T-helper 1 cell (primary cell): ENCODE data around the gene FCGBP.
"Not testable (repeated sequence)": the region's sequence is repeated elsewhere in the genome, so short reads cannot be mapped to it uniquely, and the experiment has no call there.

ENCODE experiments used
- DNase-seq, 5 donors: peaks; one replicate each; pipeline ENCODE4 v3.0.0-alpha.2; 2012 to 2020

The FCGBP gene

DNA sequence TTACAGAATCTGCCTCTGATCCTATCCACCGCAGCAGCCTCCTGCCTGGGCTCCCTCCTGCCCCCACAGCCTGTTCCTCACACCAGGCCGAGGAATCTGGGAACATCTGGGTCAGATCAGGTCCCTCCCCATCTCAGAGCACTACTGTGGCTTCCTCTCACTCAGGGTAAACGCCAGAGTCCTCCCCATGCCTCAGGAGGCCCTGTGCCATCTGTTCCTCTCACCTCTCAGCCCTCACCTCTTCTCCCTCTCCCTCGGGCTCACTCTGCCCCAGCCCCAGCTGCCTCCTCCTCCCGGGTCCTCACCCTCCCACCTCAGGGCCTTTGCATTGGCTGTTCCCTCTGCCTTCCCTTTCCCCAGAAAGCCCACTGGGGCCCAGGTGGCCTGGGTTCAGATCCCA lies 18.2 kb downstream of the FCGBP start:
- no peak for DNase-seq

- DNase-seq, result no peak
Observed at GRCh38 chr19:39915848-39916215, 18.6 kb downstream of the FCGBP start.

DNA sequence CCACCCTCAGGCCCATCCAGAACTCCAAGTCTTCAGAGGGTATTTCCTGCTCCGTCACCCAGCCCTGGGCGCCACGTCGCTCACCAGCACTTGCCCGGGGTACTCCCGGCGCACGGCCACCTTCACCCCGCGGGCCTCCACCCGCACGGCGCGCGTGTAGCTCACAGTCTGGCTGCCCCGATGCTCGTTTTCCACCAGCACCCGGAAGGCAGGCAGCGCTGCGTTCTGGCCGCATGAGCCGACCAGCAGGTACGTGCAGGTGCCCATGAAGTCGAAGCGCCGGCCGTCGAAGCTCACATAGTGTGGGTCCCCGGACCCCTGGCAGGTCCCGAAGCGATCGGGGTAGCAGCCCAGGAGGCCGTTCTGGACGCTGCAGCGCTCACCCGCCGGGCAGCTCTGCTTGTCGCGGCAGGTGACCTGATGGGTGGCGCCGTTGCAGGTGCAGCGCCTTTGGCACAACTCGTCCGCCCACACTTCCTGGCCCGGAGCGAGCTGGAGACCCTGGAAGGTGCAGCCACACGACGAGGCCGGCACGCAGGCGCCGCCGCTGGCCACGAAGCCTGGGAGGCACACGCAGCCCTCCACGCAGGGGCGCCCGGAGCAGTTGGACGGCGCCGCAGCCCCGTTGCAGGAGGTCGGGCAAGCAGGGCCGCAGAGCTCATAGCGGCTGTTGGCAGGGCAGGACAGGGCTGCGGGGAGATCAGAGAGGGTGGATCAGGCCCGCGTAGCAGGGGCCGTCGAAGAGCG lies 19.2 kb downstream of the FCGBP start:
- no peak for DNase-seq

DNA sequence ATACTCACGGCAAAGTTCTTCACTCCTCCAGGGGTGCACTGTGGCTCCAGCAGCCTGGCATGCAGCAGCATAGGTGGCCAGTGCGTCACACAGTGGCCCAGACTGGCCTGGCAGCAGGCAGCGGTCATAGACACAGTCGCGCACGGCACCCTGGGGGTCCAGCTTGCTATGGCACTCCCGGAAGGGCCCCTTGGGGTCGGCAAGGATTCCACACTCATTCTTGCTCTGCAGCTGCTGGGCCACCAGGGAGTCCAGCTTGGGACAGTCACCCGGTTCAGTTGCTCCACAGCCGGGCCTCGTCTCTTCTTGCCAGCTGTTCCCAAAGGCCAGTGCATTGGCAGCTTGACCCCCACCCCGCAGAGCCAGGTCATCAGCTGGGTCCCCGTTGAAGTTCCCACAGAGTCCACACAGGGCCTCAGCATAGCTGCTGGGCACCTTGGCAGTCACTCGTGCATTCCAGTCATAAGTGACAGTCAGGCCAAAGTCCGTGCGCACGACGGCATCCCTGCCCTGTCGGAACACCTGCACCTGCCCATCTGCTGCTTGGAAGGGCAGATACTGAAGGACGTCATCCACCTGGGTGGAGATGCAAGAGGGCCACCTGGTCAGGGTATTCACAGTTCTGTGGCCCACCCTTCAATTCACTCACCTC lies 20.6 kb downstream of the FCGBP start:
- DNase-seq, result no peak

- DNase-seq, result no peak
Observed at GRCh38 chr19:39908803-39909202, 25.6 kb downstream of the FCGBP start.

DNA sequence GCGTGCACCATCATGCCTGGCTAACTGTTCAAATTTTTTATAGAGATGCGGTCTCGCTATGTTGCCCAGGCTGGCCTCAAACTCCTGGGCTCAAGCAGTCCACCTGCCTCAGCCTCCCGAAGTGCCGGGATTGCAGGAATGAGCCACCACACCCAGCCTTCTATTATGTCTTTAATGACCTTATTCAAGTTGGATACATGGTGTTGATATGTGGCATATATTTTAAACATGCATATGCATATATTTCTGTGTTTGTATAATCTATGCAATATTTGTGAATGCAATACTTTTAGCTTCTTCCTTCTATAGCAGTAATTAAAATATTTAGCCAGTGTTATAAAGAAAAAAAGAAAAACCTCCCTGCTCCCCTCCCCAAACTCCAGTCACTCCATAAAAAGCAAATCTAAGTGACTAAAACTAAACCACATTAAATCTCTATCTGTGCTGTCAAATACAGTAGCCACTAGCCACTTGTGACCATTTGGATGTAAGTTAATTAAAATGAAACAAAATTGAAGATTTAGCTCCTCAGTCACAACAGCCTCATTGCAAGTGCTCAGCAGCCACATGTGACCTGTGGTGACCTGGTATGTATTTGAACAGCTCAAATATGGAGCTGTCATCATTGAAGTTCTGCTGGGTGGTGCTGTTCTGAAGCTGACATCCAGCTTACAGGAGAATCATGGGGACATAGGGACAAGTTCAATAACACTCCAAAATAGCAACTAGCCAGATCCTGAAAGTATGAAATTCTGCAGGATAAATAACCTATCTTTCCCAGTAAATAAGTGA lies 27.4 kb downstream of the FCGBP start:
- DNase-seq, result no peak

GRCh38 chr19:39906283-39906682 lies 28.2 kb downstream of the FCGBP start:
- no peak for DNase-seq

- not testable (repeated sequence) for DNase-seq
Observed at GRCh38 chr19:39903486-39904091, 30.8 kb downstream of the FCGBP start.

GRCh38 chr19:39902326-39902725 lies 32.1 kb downstream of the FCGBP start:
- not testable (repeated sequence) for DNase-seq

DNA sequence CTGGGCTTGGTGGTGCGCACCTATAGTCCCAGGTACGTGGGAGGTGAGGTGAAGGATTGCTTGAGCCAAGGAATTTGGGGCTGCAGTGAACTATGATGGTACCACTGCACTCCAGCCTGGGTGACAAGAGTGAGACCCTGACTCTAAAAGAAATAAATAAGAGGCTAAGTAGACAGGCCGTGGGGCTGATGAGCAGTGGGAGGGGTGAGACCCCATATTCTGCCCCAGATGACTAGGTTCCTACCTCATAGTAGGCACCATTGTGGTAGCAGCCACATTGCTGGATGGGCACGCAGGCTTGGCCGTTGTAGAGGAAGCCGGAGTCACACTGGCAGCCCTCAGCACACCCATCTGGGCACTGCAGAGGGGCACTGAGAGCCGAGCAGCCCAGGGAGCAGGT lies 32.8 kb downstream of the FCGBP start:
- not testable (repeated sequence) for DNase-seq

GRCh38 chr19:39898858-39899257 lies 35.6 kb downstream of the FCGBP start:
- not testable (repeated sequence) for DNase-seq

GRCh38 chr19:39897511-39898245 lies 36.8 kb downstream of the FCGBP start:
- DNase-seq, result peak in 3 of 5 donors; percentile 22 to 48 (median 26)

GRCh38 chr19:39895096-39895495 lies 39.3 kb downstream of the FCGBP start:
- not testable (repeated sequence) for DNase-seq

DNA sequence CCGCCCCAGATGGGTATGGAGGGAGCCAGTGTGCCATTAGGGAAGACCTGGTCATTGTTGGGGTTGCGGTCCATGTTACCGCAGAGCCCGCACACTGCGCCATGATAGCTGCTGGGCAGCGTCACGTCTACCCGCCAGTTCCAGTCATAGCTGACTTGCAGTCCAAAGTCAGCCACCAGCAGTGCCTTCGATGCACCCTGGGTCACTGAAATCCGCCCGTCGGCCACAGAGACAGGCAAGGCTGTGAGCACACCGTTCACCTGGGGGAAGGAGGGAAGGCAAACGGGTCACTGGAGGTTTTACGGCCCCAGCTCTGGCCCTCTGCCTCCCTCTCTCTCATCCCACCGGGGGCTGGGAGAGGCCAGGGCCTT lies 40.2 kb downstream of the FCGBP start:
- DNase-seq, result not testable (repeated sequence)

GRCh38 chr19:39893366-39894235 lies 40.8 kb downstream of the FCGBP start:
- not testable (repeated sequence) for DNase-seq

DNA sequence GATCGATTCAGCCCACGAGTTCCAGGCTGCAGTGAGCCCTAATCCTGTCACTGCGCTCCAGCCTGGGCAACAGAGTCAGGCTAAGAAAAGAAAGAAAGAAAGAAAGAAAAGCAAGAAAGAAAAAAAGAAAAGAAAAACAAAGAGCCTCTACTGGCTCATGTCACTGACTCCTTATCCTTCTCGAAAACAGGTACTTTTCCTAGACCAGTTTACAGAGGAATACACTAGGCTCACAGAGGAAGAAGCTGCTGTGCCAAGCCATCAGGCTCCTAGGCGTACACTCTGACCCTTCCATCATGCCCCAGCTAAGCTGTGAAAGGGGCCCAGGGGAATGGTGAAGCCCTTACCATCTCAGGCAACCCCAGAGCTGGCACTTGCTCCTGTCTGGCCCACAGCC lies 41.9 kb downstream of the FCGBP start:
- not testable (repeated sequence) for DNase-seq

DNA sequence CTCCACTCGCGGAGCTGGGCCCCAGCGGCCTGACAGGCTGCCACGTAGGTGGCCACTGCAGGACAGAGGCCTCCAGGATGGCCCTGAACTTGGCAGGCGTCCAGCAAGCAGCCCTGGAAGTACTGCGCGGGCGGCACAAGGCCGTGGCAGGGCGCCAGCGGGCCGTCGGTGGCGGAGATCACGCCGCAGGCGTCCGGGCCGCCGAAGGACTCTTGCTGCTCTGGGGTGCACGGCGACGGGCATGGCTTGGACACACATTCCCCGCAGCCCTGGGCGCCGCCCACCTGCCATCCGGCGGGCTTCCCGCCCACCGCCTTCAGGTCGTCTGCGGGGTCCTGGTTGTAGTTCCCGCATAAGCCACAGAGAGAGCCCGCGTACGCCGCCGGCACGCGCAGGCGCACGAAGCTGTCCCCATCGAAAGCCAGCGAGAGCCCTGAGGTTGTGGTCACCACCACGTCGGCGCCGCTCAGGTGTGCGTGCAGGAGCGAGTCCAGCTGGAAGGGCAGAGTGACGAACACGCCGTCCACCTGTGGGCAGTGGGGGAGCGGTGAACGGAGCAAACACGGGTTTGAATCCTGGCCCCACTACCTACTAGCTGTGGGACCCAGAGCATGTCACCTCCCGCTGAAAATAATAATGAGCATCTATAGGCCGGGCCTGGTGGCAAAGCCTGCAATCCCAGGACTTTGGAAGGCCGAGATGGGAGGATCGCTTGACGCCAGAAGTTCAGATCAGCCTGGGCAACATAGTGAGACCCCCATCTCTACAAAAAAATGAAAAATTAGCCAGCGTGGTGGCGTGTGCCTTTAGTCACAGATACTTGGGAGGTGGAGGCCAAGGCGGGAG lies 42.6 kb downstream of the FCGBP start:
- not testable (repeated sequence) for DNase-seq

GRCh38 chr19:39890755-39891551 lies 43.5 kb downstream of the FCGBP start:
- DNase-seq, result no peak
